ENCODE results near the gene NCKAP5.

The NCKAP5 gene

GRCh38 chr2:132638313-132639040, 929.8 kb downstream of the NCKAP5 start:
- no peak for TF ChIP-seq EP300 (IDR thresholded peaks at IDR 0.05; ENCODE audit: borderline replicate concordance)
- TF ChIP-seq EGR1 (IDR thresholded peaks at IDR 0.05): no peak
- TF ChIP-seq RAD21 (IDR thresholded peaks at IDR 0.05; ENCODE audit: low read depth): no peak
- TF ChIP-seq CEBPB (IDR thresholded peaks at IDR 0.05): no peak
- TF ChIP-seq USF1 (IDR thresholded peaks at IDR 0.05): no peak

- TF ChIP-seq TEAD4 (IDR thresholded peaks at IDR 0.05) (no peak), YY1 (IDR thresholded peaks at IDR 0.05; ENCODE audit: low read depth) (no peak), REST (IDR thresholded peaks at IDR 0.05; ENCODE audit: low read depth) (no peak), EP300 (IDR thresholded peaks at IDR 0.05; ENCODE audit: borderline replicate concordance) (no peak), RAD21 (IDR thresholded peaks at IDR 0.05; ENCODE audit: low read depth) (no peak), NFIC (IDR thresholded peaks at IDR 0.05) (no peak), TAF1 (IDR thresholded peaks at IDR 0.05; ENCODE audit: low read depth) (no peak), ZBTB7A (IDR thresholded peaks at IDR 0.05; ENCODE audit: low read depth) (no peak), CREB1 (IDR thresholded peaks at IDR 0.05; ENCODE audit: low read depth) (no peak), FOXM1 (IDR thresholded peaks at IDR 0.05; ENCODE audit: borderline replicate concordance, low read depth) (no peak), CEBPB (IDR thresholded peaks at IDR 0.05) (no peak), TCF12 (IDR thresholded peaks at IDR 0.05; ENCODE audit: low read depth) (no peak), USF1 (IDR thresholded peaks at IDR 0.05) (no peak), EGR1 (IDR thresholded peaks at IDR 0.05) (no peak), MAX (IDR thresholded peaks at IDR 0.05) (no peak)
Observed at GRCh38 chr2:132636346-132636745, 931.9 kb downstream of the NCKAP5 start.

GRCh38 chr2:132633635-132634034, 934.6 kb downstream of the NCKAP5 start:
- no peak for TF ChIP-seq TAF1 (IDR thresholded peaks at IDR 0.05; ENCODE audit: low read depth)
- no peak for TF ChIP-seq FOXM1 (IDR thresholded peaks at IDR 0.05; ENCODE audit: borderline replicate concordance, low read depth)
- no peak for TF ChIP-seq EP300 (IDR thresholded peaks at IDR 0.05; ENCODE audit: borderline replicate concordance)
- no peak for TF ChIP-seq NFIC (IDR thresholded peaks at IDR 0.05)
- no peak for TF ChIP-seq TEAD4 (IDR thresholded peaks at IDR 0.05)
- TF ChIP-seq EGR1 (IDR thresholded peaks at IDR 0.05): no peak
- no peak for TF ChIP-seq MAX (IDR thresholded peaks at IDR 0.05)
- no peak for TF ChIP-seq REST (IDR thresholded peaks at IDR 0.05; ENCODE audit: low read depth)
- TF ChIP-seq TCF12 (IDR thresholded peaks at IDR 0.05; ENCODE audit: low read depth): no peak
- TF ChIP-seq ZBTB7A (IDR thresholded peaks at IDR 0.05; ENCODE audit: low read depth): no peak
- TF ChIP-seq USF1 (IDR thresholded peaks at IDR 0.05): no peak
- TF ChIP-seq CEBPB (IDR thresholded peaks at IDR 0.05): no peak
- TF ChIP-seq CREB1 (IDR thresholded peaks at IDR 0.05; ENCODE audit: low read depth): no peak
- TF ChIP-seq RAD21 (IDR thresholded peaks at IDR 0.05; ENCODE audit: low read depth): no peak
- no peak for TF ChIP-seq YY1 (IDR thresholded peaks at IDR 0.05; ENCODE audit: low read depth)

GRCh38 chr2:132632000-132632649, 936.1 kb downstream of the NCKAP5 start:
- no peak for TF ChIP-seq TCF12 (IDR thresholded peaks at IDR 0.05; ENCODE audit: low read depth)
- TF ChIP-seq TEAD4 (IDR thresholded peaks at IDR 0.05): no peak
- no peak for TF ChIP-seq USF1 (IDR thresholded peaks at IDR 0.05)
- no peak for TF ChIP-seq FOXM1 (IDR thresholded peaks at IDR 0.05; ENCODE audit: borderline replicate concordance, low read depth)
- no peak for TF ChIP-seq CEBPB (IDR thresholded peaks at IDR 0.05)
- no peak for TF ChIP-seq TAF1 (IDR thresholded peaks at IDR 0.05; ENCODE audit: low read depth)
- TF ChIP-seq EP300 (IDR thresholded peaks at IDR 0.05; ENCODE audit: borderline replicate concordance): no peak
- TF ChIP-seq REST (IDR thresholded peaks at IDR 0.05; ENCODE audit: low read depth): no peak
- TF ChIP-seq RAD21 (IDR thresholded peaks at IDR 0.05; ENCODE audit: low read depth): no peak
- TF ChIP-seq ZBTB7A (IDR thresholded peaks at IDR 0.05; ENCODE audit: low read depth): no peak
- no peak for TF ChIP-seq CREB1 (IDR thresholded peaks at IDR 0.05; ENCODE audit: low read depth)
- TF ChIP-seq YY1 (IDR thresholded peaks at IDR 0.05; ENCODE audit: low read depth): no peak
- no peak for TF ChIP-seq NFIC (IDR thresholded peaks at IDR 0.05)
- no peak for TF ChIP-seq MAX (IDR thresholded peaks at IDR 0.05)
- no peak for TF ChIP-seq EGR1 (IDR thresholded peaks at IDR 0.05)
